Measurements from ENCODE around the gene MLXIP.

GRCh38 chr12:122189626-122190475 is 111.3 kb downstream of the MLXIP start:
- no peak for TF ChIP-seq CTCF (IDR thresholded peaks at IDR 0.05)
- TF ChIP-seq POLR2A (IDR thresholded peaks at IDR 0.05): no peak

Data from right lobe of liver (tissue), 4 donors.